8988T (cell line): Measurements from ENCODE around the gene MOV10L1.
A peak's percentile ranks its signal among the peaks of the same experiment; 100 is the strongest.

Experiments
- DNase-seq: peaks from one replicate; pipeline ENCODE4 v3.0.0; 2011

Gene MOV10L1

GRCh38 chr22:50178871-50179869 lies 89.4 kb downstream of the MOV10L1 start:
- no peak for DNase-seq

DNA sequence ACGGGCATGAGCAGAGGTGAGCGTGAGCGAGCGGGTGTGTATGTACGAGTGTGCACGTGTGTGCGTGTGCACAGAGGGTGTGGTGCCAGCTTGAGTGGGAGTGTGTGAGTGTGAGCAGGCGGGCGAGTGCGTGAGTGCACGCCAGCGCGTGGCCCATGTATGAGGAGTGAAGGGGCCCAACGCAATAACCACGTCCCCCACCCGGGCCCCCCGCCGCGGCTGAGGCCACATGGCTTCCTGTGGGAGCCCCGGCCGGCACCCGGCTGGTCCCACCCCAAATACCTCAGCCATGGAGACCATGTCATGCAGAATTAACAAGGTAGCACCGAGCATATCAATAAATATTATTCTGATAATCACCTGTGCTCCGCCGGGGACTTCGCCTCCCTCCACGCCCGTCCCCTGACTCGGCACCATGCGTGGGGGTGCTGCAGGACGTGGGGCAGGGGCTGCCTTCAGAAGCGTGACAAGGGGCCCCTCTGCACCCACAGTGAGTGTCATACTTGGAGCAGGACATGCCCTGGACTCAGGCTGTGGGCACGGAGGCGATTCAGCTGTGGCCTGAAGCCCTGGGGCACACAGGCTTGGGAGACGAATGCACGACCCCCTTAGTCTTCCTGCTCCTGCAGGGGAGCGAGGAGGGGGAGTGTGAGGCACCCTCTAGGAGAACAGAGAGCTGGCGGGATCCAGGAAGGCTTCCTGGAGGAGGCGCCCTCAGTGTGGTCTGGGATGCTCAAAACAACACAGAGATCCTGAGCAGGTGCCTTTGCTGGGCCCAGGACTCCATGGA lies 90.3 kb downstream of the MOV10L1 start:
- DNase-seq, result no peak

GRCh38 chr22:50180727-50181521 lies 91.1 kb downstream of the MOV10L1 start:
- no peak for DNase-seq

- no peak for DNase-seq
Observed at GRCh38 chr22:50182176-50183081, 92.6 kb downstream of the MOV10L1 start.

DNA sequence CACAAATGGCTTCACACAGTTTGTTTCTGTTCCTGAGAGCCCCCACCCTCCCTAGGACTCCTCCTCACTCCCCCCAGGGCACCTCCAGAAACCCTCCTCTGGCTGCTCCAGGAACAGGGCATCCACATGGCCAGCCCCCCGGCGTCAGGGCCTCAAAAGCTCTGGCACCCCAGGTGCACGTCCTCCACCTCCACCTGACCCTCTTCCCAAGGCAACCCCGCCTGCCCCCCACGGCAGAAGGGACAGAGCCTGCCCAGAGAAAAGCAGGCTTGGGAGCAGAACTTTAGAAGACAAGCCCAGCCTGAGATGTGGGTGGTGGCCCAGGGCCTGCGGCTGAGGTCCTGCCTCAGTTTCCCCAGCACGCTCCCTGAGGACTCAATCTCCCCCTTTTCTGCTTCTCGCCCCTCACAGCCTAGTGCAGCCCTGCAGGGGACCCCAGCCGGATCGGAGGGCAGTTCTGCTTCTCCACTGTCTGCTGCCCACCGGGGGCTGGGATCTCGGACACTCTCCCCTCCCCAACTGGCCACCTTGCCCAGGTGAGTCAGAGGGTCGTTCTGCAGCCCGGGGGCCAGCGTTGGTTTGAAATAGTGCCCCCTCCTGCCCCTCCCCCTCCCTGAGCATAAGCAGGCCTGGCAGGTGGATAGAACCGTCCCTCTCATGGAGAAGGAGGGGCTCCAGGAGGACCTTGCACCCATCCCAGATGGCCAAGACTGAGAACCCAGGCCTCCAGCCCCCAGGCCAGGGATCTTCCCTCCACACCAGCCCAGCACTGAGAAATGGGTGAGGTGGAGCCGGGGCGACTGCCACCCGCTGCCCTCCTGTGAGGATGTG lies 93.5 kb downstream of the MOV10L1 start:
- DNase-seq, result no peak

DNA sequence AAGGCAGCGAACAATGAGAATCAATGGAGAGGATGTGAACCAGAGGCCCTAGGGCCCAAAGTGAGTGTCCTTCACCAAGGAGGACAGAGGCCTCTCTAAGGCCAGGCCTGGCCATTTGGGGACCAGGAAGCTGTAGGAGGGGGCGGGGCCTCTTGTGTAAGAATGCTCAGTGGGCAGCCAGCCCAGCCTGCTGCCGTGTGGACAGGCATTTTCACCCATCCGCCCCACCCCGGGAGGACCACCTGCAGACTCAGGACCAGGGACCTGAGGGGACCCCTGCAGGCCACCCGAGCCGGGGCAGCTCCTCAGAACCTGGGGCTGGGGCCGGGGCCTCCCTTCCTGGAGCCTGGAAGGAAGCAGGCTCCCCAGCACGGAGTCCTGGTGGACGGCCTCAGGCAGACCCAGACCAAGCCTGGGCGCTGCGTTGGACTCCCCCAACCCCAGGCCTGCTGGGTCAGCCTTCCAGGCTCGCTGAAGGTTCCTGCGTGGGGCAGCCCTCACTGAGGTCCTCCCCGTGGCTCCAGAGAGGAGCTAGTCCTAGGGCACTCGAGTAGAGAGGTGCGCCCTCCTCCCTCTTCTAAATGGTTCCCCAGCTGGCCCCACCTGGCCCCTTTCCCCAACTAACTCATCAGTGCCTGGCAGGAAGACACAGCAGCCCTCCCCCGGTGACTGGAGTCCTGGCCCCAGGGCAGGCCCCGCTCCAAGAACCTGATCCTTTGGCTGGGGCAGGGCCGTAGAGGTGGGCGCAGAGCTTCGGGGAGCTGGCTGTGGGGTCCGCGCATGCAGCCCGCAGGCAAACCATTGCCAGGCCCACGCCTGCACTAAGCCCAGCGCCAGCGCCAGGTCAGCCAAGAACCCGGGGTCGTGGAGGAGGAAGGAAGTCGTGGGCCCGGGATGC lies 94.4 kb downstream of the MOV10L1 start:
- DNase-seq, result no peak

DNA sequence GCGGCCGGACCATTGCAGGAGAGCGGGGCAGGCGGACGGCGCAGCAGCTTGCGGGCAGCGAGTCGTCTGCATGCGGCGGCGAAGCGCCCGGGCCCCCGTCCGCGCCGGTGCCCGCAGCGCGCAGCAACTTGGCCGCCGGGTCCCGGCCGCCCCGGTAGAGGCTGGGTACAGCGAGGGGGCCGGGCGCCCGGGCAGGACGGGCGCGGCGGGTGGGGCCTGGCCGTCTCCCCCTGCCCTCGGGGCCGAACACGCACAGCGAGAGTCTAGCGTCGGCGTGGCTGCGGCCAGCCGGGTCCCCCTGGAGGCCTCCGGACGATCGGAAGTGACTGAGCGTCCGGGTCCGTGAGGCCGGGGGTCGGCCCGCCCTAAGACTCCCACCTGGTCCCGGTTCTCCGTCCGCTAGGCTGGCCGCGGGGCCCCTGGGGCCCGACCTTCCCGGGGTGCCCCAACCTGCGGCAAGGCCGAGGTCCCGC lies 95.1 kb downstream of the MOV10L1 start:
- DNase-seq, result no peak

- DNase-seq, result peak; percentile 88
Observed at GRCh38 chr22:50185375-50186087, 95.7 kb downstream of the MOV10L1 start, which contains the start of gene TRABD. Gene TRABD, plus strand, starts transcription at chr22:50185913. Its CDS starts 7,148 bp downstream, at chr22:50193061.

GRCh38 chr22:50186181-50186714 lies 96.4 kb downstream of the MOV10L1 start:
- DNase-seq, result no peak

DNA sequence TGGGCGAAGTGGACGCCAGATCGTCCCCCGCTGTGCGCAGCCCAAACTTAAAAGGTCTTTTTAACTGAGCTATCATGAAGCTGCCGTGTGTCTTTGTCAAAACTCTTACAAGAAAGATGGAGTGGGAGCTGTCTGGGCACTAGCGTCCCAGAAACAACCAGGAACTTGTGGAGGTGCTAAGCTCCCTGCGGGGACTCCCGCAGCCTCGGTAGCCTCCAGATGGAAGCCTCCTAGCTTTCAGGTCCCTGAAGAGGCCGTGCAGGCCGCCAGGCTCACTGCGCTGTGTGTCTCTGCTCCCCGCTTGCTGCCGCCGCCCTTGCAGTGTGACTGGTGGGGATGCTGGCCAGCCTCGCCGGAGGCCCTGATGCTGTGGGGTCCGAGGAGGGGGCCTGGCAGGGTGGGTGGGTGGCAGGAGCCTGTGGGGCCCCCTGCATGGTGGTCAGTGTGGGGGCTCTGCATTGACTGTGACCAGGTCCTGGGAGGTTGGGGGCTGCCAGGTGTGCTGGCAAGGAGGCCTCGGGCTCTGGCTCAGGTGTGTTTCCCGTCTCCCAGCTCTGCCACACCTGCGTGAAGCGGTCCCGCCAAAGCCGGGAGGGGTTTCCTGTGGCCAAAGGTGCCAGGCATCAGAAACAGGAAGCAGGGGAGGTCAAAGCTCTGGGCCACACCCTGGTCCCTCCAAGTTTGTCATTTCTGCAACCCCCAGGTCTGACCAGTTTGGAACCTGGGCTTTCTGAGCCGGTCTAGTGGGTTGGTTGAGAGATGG lies 97.1 kb downstream of the MOV10L1 start:
- no peak for DNase-seq

GRCh38 chr22:50188356-50188755 lies 98.5 kb downstream of the MOV10L1 start:
- no peak for DNase-seq

GRCh38 chr22:50189184-50189848 lies 99.5 kb downstream of the MOV10L1 start:
- no peak for DNase-seq

- DNase-seq, result no peak
Observed at GRCh38 chr22:50189849-50190181, 100.0 kb downstream of the MOV10L1 start.

DNA sequence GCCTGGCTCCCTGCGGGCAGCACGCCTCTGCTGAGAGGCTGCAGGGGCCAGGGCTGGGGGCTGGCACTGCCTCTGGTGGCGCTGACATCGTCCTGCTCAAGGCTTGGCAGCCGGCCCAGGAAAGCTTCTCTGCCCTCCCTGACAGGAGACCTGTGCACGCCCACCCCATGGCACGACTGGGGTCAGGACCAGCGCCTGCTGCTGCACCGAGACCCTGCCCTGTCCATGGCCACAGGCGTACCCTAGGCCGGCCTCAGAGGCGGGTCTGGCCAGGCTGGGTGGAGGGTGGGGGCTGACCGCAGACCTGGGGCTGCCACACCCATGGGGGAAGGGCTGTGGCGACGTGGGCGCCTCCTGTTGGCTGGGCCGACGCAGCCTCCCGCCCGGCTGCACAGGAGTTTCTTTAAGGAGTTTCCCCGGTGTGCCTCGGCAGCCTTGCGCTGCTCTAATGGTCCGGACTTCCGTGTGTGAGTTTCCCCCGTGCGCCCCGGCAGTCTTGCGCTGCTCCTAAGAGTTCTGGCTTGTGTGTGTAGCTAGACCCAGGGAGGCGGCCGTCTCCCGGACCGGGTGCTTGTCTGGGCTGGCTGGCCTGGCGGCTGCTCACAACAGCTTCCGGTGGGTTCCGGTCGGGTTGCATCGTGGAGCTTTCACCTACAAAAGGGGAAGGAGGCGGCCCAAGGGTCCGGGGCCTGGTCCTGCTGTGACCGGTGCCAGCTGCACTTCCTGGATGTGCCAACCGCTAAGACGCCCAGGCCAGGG lies 100.6 kb downstream of the MOV10L1 start:
- peak; percentile 81 for DNase-seq

GRCh38 chr22:50190941-50191741 lies 101.3 kb downstream of the MOV10L1 start:
- DNase-seq, result no peak
